Left cardiac atrium (tissue), 4 donors: ENCODE data around the gene P3H2. TPM values are rescaled to one million over a fixed set of nuclear protein-coding genes. Genes with fewer than 3 reads are reported as not detected.
"Not testable (repeated sequence)": the region's sequence is repeated elsewhere in the genome, so short reads cannot be mapped to it uniquely, and the experiment has no call there.

Source experiments
- ATAC-seq, 2 donors: fragments of 200-7000 bp; cut with Tn5 transposase; one replicate each; pipeline ENCODE4 v1.9.1; 2020; ENCODE audit warnings: mild to moderate bottlenecking in 2 of 2, moderate library complexity in 2 of 2
- DNase-seq: peaks from one replicate; pipeline ENCODE4 v3.0.0-alpha.2; 2020
- intact Hi-C, 2 donors: fragments of 100-400 bp; cut with DNase I; formaldehyde crosslinking; loops; one replicate each; pipeline versions ENCODE4 v1.14.1 to v1.15.1; 2022 to 2023
- total RNA-seq, 2 donors: library from RNA; stranded (reverse); fragmentation: NEBNext Ultra II Directional; extraction: Animal tissue kit (Norgen Biotek cat#: 25700); gene quantifications; one replicate each; pipeline ENCODE4 v1.2.1, GENCODE V29; 2021
- donor health status: DM: no; HTN: yes; CAD: no.
- donor health status: DM: no; HTN: yes; CAD: no; lungs with severe emphysema.
- donor health status: DM: yes; HTN: yes; CAD: no.
- donor health status: Dilated cardiomyopathy.

The P3H2 gene
- total RNA-seq, 2 donors from 2014 or later: 1.6 to 4.0 TPM

DNA sequence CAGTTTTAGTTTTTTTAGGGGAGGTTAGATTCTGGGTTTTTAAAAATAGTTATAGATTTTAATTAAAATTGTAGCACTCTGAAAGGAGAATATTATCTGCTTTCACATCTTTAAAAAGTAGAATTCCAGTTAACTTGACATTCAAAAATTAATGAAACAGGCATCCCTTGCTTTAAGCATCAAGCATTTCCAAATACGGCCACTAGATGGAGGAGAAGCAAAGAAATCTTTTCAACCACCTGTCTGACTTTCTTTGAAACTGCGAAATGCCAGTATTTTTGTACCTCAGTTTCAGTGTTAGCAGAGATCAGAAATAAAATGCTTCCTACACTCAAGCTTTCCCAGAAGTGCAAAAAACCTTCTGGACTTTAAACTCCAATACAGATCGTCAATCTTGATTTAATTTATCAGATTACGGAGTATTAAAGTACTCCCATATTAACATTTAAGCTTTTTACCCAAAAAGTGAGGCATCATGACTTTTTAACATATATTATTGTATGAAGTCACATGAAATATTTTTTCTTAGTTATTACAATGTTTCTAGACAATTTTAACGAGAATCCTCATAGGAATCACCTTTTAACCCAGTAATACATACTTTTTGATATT lies 153.3 kb downstream of the P3H2 start:
- no peak for ATAC-seq
- no peak for DNase-seq
- intact Hi-C loops: loop anchor here (2.0 to 10.0 kb wide), 5 partner anchors 235 to 457 kb away; partner anchors contain the start of genes CLDN1 (in 1 of the 2) and CLDN16 (in 1 of the 2)

DNA sequence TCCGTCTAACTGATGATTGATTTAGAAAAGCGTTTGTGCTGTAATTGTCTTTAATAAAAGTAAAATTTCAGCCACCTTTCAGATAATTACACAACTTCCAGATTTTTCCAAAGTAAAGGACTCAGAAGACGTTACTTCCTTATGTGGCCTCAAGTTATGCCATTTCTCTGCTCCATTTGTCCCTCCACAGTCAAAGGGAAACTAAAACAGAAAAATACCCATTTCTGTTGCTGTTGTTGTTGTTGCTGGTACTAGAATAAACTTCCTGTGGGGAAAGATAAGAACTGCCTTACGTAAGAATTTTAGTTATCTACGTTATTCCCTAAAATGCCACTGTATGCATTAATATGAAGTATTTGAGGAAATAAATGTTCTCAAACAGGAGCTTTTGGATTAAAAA lies 153.9 kb downstream of the P3H2 start:
- ATAC-seq (no peak), DNase-seq (no peak)
- intact Hi-C loops: loop anchor here (2.0 to 10.0 kb wide), 5 partner anchors 235 to 458 kb away; partner anchors contain the start of genes CLDN1 (in 1 of the 2) and CLDN16 (in 1 of the 2)

DNA sequence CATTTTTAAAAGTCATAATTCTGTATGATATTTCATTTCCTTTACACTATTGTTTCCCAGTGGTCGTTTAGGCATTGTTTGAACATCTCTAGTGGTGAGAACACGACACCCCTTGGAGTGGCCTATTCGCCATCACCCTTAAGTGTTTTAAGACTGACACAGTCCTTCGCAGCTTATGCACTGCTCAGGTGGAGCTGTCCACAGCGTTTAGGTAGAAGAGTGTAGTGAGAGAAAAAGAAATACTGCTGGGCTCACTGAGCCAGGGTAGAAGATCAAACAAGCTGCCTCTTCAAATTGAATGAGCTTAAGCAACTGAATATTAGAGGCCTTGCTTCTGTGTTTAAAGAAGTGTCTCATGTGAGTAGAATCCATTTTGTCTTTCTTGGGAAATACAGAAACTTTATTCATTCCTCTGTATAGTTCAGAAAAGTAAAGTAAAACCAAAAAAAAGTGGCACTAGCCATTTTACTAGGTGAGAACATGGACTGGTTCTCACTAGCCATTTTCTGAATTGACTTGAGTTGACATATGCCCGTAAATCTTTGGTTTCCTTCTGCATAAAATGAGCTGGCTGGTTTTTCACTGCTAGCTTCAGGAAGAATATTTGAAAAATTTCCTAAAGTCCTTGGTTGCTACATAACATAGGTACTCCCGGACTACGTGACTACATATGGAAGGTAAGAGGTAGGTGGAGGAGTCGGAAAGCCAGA lies 155.9 kb downstream of the P3H2 start:
- ATAC-seq (no peak), DNase-seq (no peak)
- intact Hi-C loops: loop anchor here (5.0 to 10.0 kb wide), 5 partner anchors 238 to 460 kb away; partner anchors contain the start of genes CLDN1 (in 2 of the 2) and CLDN16 (in 1 of the 2)

DNA sequence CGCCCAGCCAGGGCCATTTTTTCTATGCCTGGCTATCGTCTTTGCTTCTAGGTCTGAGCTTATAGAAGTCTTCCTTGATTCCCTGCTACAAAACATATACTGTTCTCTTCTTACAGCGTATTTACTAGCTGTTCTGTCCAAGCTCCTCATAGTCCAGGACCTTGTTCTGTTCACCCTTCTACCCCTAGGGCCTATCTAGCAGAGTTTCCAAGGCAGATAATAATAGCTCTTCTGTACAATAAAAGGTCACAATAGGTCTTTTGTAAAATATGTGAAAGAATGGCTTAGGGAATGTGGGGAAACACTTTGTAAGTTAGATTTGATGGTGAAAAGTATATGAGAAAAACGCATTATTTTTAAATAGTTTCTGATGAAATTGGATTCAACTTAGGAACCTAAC lies 158.2 kb downstream of the P3H2 start:
- ATAC-seq (no peak), DNase-seq (no peak)
- intact Hi-C loops: loop anchor here (5.0 to 10.0 kb wide), 4 partner anchors 360 to 462 kb away; partner anchors contain the start of genes CLDN1 (in 2 of the 2) and CLDN16 (in 1 of the 2)

DNA sequence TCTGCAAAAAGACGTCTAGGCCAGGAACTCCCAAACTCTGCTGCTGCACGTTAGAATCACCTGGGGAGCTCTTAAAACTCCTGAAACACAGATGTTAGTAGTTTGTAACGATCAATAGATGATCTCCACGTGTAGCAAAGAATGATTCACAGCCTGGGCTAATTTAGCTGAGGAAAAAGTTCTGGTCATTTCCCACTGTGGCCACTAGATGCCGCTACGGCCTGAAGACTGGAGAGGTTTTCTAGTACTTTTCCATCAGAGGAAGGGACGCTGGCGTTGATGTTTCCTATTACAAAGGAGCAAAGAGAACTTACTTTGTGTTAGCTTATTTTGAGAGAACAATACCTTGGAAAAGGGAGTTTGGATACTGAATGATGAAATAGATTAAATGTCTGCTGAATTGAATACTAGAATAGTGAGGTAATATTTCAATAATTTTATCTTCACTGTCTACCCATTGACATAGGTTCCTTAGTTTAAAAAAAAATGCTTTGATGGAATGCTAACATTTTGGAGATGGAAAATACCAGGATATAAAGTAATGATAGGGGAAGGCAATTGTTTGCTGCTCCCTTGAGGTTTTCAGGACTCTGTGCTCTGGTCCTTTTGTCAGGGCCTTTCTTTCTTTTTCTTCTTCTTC lies 159.1 kb downstream of the P3H2 start:
- DNase-seq (peak; percentile 75), ATAC-seq (peak; percentile 76 to 85)
- intact Hi-C loops: loop anchor here (5.0 to 10.0 kb wide), 4 partner anchors 361 to 463 kb away; partner anchors contain the start of genes CLDN1 (in 2 of the 2) and CLDN16 (in 1 of the 2)

DNA sequence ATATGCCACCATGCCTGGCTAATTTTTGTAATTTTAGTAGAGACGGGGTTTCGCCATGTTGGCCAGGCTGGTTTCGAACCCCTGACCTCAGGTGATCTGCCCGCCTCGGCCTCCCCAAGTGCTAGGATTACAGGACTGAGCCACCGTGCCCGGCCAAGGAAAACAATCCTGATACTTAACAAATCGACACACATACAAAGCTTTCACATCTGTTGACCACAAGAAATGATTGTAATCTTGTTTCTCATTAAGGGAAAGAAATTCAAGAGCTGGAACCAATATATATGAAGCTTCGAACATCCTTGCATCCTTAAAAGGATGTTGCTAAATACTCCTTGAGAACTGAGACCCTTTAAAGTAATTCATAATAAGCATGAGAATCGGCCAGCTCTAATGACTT lies 159.6 kb downstream of the P3H2 start:
- not testable (repeated sequence) for ATAC-seq, DNase-seq
- intact Hi-C loops: loop anchor here (5.0 to 10.0 kb wide), 4 partner anchors 361 to 464 kb away; partner anchors contain the start of genes CLDN1 (in 2 of the 2) and CLDN16 (in 1 of the 2)

DNA sequence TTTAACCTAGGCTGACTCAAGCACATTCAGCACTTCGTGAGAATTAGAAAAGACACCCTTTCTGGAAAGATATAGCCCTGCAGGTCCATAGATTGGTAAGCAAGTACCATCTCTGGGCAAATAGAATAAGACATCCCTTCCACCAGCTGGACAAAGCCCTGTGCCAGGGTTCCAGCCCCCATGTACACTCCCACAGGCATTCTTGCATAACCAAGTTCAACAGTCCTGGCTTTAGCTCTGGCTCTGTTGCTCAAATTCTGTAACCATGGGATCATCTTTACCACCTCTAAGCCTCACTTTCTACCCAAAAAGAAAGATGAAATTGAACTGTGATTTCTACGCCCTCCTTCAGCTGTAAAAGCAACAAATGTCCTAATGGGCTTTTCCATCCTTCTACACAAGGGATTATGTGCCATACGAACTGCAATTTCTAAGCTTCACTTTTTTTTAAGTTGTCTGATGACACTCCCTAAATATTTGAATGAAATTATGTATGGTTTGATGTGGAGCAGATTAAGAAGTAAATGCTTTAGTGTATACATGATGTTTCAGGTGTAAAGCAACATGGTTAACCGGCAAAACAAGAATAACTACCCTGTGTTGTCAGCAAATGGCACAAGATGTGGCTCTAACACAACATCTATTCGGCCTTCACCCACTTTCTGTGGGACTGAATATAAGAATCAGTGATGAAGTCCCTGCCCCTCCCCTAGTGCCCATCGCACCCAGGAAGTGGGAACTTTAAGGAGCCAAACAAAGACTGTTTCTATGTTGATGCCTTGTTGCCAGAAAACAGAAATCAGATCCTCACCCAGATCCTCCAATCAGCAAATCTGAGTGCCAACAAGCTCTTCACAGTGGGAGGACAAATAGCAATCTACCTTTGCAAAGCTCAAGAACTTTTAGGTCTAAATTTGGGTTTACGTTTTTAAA lies 165.7 kb downstream of the P3H2 start:
- intact Hi-C loops: no loop called here

DNA sequence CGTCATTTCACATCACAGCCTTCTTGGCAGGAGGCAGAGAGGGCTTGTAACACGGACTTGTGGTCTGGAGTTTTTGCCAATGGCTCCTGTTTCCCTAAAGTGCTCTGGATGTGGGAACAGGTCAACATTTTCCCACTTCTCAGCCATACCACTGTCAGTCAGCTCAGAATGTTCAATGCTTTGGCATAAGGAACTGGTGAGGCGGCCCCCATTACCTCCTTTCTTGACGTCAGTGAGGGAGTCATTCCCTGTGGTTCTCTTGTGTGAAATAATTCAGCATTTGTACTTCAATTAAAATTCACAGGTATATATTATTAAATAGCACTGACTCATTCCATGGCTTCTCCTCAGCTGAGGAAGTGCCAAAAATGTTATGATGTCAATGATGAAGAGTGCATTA lies 167.1 kb downstream of the P3H2 start:
- intact Hi-C loops: no loop called here
- ATAC-seq (peak in 1 of 2 donors; percentile 50), DNase-seq (no peak)

More for the DNA sequence above, 165.7 kb downstream of the P3H2 start:
- no peak for DNase-seq
- peak in 1 of 2 donors; percentile 76 for ATAC-seq

DNA sequence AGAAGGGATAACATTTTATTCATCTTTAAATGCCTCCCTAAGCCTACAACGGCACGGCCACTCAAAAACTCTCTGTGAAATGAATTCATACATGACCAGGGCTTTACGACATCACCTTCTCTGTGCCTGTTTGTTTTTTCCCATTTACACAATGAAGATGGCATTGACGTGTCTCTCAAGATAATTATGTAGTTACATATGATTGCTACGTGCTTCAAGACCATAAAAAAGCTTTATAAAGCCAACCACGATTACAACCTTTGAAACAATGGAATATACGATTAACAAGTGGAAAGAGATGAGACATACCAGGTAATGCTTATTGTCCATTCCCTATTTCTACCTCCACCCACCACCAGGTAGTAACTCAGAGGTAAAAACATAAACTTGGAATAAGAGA lies 168.4 kb downstream of the P3H2 start:
- no peak for ATAC-seq
- DNase-seq: no peak
- intact Hi-C loops: no loop called here

DNA sequence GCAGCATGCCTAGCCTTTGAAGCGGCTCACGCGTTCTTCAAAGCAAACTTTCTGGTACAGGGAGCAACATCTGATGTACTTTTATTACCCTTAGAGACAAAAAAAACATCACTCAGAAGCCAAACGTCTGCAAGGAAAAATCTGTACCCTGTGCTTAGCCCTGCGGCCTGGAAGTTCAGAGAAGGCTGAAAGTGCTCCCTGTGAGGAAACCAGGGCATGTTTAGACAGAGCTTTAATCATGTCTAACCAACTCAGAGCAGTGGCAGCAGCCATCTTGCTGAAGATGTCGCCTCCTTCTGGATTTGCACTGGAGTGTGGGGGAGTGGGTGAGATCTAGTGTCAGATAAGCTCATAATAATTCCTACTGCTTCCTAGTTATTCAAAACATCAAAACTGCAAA lies 170.4 kb downstream of the P3H2 start:
- DNase-seq: no peak
- intact Hi-C loops: loop anchor here in 1 of 2 donors (2.0 kb wide), 1 partner anchor 679 kb away; no protein-coding TSS in a partner anchor
- no peak for ATAC-seq

DNA sequence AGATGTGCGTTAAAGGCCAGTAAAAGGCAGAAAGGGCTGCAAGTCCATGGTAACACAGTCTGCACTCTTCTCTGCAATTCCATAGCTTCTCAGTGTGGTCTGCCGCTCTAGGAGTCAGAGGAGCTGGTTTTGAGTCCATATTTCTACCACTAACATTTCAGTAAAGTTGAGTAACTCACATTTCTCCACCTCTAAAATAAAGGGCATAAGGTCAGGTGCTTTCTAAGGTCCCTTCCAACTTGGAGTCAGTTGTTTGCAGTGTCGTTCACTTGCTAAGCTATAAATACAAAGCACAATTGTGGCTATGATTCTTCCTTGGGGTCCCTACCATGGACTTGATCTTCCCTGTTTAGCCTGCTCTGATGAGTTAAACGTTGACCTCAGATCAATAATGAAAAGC lies 171.1 kb downstream of the P3H2 start:
- DNase-seq: no peak
- no peak for ATAC-seq
- intact Hi-C loops: loop anchor here in 1 of 2 donors (5.0 kb wide), 1 partner anchor 677 kb away; no protein-coding TSS in a partner anchor

DNA sequence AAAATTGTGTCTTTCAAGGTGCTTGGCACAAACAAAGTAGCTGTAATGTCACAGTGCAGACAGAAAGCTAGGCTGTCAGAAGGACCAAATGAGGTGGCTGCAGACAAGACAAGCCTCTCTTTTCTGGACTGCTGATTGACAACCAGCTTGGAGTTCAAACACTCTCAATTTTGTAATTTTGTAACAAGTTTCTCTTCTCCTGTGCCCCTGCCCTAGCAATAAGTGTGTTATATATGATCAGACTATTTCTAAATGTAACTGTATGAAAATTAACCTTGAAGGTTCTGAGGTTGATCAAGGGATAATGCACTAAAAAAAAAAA lies 172.0 kb downstream of the P3H2 start:
- intact Hi-C loops: loop anchor here in 1 of 2 donors (5.0 kb wide), 1 partner anchor 676 kb away; no protein-coding TSS in a partner anchor
- ATAC-seq: no peak
- DNase-seq: no peak

DNA sequence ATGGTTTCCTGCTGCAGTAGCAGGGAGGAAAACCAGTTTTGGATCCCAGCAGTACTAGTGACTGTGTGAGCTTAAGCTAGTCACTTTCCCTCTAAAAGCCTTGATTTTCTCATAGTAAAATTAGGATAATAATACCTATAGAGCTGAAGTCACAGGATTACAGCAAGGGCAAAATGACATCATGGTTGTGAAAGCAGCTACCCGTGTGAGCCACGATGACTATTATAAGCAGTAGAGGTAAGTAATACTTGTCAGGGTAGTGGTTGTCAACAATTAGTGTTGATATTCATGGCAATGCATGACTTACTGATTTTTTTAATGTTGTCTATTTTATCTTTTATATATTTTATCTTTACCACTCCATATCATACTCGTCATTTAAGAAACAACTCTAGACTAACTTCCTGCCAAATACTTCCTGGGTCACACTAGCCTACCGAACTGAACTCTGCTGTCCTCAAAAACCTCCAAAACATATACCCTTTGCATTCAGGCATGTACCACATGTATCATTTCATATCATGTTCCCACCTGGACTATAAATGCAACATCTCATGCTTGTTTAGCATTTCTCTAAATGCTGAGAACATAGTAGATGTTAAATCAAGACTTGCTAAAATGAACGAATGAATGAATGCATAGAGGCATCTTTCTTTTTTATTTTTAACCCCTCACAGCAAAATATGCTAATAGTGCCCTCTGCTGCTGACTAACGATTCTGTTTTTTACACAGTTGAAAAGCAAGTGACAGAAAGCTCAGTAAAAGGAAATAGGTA lies 172.6 kb downstream of the P3H2 start:
- no peak for ATAC-seq
- intact Hi-C loops: loop anchor here in 1 of 2 donors (5.0 kb wide), 1 partner anchor 676 kb away; no protein-coding TSS in a partner anchor
- no peak for DNase-seq

DNA sequence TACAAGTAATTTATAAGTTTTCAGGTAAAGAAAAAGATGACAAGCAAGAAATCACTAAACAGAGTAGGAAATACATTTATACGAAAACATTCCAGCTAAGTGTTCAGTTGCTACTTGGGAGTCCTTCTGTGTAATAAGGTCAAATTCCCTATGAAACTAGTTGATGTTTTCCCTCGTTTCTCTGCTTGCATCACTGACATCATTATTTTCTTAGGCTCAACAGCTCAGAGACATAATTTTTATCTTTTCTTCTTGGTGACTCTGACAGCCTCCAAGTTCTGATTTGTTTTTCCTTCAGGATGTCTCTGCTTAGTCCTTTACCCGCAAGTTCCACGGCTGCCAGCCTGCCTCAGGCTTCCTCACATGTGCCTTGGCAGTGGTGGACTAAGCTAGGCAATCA lies 173.6 kb downstream of the P3H2 start:
- intact Hi-C loops: loop anchor here in 1 of 2 donors (5.0 kb wide), 1 partner anchor 675 kb away; no protein-coding TSS in a partner anchor
- peak in 1 of 2 donors; percentile 47 for ATAC-seq
- no peak for DNase-seq

DNA sequence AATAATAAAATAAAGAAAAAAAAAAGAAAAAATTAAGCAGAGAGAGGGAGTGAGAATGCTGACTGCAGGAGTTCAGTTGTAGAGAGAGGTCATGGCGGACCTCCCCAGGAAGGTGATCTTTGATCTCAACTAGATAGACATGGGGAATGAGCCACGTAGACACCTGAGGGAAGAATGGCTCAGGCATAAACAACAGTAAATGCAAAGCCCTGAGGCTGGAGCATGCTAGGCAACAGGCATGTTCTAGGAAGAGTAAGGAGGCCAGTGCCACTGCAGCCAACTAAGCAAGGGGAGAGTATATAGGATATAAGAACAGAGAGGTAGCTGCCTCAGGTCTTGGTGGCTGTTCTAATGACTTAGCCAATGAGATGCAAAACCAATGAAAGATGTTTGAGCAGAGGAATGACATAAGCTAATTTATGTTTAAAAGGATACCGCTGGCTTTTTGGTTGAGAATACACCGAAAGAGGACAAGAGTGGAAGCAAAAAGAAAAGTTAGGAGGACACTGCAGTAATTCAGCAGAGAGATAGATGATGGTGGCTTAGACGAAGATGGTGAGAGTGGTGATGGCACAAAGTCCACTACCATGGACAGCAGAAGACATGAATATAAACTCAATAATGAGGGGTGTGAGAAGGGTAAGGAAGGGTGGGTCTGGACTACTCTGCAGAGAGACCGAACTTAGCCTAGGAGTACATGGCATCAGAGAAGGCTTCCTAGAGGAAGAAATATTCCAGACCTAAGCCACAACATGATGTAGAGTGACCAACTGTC lies 174.6 kb downstream of the P3H2 start:
- intact Hi-C loops: loop anchor here in 1 of 2 donors (5.0 kb wide), 1 partner anchor 674 kb away; no protein-coding TSS in a partner anchor
- ATAC-seq (no peak), DNase-seq (no peak)

DNA sequence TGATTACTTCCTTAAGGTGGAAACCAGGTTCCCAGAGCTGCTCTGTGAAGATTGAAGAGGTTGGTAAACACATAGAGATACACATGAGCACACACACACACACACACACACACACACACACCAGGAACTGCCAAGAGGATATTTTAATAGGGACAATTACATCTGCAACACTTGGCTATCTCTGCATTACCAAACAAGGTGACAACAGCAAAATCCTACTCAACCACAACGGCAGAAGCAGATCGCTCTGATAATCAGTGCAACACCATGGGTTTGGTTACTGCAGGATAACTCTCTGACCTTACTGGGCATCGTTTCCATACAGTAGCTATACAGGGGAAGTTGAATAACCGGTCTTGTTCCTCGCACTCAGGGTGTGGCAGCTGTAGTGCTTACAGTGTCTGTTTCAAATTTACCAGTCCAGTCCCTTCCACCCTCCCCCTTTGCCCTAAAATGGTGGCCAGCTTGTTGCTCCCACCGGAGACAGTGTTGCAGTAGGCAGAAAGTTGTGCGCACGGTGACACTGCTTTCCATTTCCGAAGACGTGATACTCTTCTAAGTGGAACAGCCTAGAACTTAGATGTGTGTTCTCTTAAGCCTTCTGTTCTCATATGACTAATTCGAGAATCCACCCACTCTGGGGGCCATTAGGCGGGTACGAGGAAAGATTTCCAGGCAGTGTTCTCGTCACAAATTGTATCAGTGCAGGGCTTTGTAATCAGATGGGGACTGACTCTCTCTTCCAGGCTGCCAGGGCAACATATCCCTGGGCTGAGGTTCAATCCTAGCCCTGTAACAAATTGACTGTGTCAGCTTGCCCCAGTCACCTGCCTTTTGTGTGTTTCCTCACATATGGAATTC lies 176.2 kb downstream of the P3H2 start:
- ATAC-seq (no peak), DNase-seq (no peak)
- intact Hi-C loops: loop anchor here in 1 of 2 donors (5.0 kb wide), 1 partner anchor 672 kb away; no protein-coding TSS in a partner anchor
